Measurements from ENCODE around the gene PNLIPRP1. TPM values are rescaled to one million over a fixed set of nuclear protein-coding genes. Genes with fewer than 3 reads are reported as not detected.

Gene PNLIPRP1
- total RNA-seq, 1 donor from 2014 or later, result not detected

DNA sequence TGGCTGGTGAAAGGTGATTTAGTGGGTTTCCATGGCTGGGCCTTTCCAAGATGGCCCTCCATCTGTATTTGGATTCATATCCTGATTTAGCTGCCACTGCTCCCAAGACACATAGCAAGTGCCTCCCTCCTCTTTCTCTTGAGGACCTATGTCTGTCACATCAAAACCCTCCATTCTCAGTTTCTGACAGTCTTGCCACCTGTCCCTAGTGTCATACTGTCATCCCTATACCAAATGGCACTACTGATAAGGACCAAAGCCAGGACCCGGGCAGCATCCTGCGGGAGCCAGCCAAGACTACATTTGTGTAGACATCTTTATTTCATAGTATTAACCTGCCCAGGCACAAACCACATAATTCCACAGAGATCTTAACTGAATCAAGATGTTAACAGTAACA is 64.8 kb downstream of the PNLIPRP1 start:
- Mint-ChIP-seq H3K27ac (ENCODE audit: unreplicated experiment) (no peak overlapping the region), H3K4me1 (peaks cover 5% of the 10 kb centered on the region), H3K36me3 (ENCODE audit: low read depth) (peaks cover 3% of the 10 kb centered on the region), H3K27me3 (ENCODE audit: low read depth) (peaks cover 9% of the 10 kb centered on the region), H3K4me3 (no peak overlapping the region), H3K9me3 (peaks cover 11% of the 10 kb centered on the region)
- no peak for DNase-seq (ENCODE audit: low read depth, low spot score)
- TF ChIP-seq, protein P1, sequence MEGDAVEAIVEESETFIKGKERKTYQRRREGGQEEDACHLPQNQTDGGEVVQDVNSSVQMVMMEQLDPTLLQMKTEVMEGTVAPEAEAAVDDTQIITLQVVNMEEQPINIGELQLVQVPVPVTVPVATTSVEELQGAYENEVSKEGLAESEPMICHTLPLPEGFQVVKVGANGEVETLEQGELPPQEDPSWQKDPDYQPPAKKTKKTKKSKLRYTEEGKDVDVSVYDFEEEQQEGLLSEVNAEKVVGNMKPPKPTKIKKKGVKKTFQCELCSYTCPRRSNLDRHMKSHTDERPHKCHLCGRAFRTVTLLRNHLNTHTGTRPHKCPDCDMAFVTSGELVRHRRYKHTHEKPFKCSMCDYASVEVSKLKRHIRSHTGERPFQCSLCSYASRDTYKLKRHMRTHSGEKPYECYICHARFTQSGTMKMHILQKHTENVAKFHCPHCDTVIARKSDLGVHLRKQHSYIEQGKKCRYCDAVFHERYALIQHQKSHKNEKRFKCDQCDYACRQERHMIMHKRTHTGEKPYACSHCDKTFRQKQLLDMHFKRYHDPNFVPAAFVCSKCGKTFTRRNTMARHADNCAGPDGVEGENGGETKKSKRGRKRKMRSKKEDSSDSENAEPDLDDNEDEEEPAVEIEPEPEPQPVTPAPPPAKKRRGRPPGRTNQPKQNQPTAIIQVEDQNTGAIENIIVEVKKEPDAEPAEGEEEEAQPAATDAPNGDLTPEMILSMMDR (conservative IDR thresholded peaks at IDR 0.05), result no peak

DNA sequence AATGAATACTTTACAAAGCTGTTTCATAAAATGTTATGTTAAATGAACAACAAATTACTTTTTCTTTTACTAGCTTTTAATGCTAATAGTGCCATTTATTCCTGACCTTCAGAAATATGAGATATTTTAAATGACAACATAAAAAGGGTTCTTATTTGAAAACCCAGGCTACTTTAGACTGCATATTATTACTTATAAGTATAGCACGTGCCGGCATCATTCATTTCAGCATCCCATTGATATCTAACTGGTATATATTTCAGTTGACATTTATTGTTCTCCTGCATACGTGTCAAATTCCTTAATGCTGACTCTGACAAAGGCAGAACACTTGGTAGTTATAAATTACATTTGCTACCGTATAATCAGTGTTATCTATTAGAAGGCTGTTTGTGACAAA is 65.3 kb downstream of the PNLIPRP1 start:
- DNase-seq (ENCODE audit: low read depth, low spot score), result no peak
- H3K9me3 Mint-ChIP-seq, result peaks cover 6% of the 10 kb centered on the region
- H3K36me3 Mint-ChIP-seq (ENCODE audit: low read depth), result peaks cover 3% of the 10 kb centered on the region
- peaks cover 9% of the 10 kb centered on the region for H3K4me1 Mint-ChIP-seq
- TF ChIP-seq, protein P1 (conservative IDR thresholded peaks at IDR 0.05), result no peak
- H3K4me3 Mint-ChIP-seq, result no peak overlapping the region
- H3K27ac Mint-ChIP-seq (ENCODE audit: unreplicated experiment), result no peak overlapping the region
- peaks cover 6% of the 10 kb centered on the region for H3K27me3 Mint-ChIP-seq (ENCODE audit: low read depth)

DNA sequence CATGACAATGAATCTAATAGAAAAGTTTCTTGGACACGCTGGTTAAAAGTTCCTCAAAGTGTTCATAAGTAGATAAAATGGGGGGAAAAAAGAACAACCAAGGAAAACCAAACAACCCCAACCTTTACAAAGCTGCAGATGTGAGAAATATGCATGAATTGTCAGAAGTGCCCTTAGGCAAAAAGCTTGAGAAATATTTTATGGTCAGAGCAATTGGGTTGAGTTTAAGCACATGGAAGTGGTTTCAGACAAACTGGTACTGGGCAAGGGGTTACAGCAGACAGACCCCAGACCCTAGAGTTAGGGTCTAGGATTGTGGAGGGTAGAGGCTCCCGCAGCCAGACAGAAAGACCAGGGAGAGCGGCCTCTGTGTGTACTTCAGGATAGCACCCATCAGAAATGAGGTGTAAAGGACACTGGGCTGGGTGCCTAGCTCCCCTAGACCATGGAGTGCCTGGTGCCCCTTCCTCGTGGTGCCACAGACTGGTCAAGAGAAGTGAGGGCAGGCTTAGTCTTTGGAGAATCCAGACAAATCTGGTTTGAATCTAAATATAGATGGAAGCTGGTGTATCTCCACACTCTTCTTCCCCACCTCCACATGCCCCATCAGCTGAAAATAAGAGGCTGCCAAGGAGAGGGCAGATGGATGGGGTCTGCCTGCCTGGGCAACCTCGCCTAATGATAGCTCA is 67.2 kb downstream of the PNLIPRP1 start:
- Mint-ChIP-seq H3K36me3 (ENCODE audit: low read depth) (no peaks in the 10 kb centered on the region), H3K4me1 (peaks cover 15% of the 10 kb centered on the region), H3K27me3 (ENCODE audit: low read depth) (no peaks in the 10 kb centered on the region), H3K4me3 (no peak overlapping the region), H3K9me3 (no peaks in the 10 kb centered on the region), H3K27ac (ENCODE audit: unreplicated experiment) (no peak overlapping the region)
- TF ChIP-seq, protein P1 (conservative IDR thresholded peaks at IDR 0.05), result no peak
- no peak for DNase-seq (ENCODE audit: low read depth, low spot score)

Other genes with a start within 250 kb of the PNLIPRP1 start
- not detected in 2 replicates for gene PNLIPRP3, start 163.1 kb upstream of the PNLIPRP1 start, total RNA-seq
- not detected in 2 replicates for gene PNLIP, start 45.0 kb upstream of the PNLIPRP1 start, total RNA-seq
- gene PNLIPRP2, start 30.0 kb downstream of the PNLIPRP1 start, total RNA-seq, result not detected in 2 replicates
- gene HSPA12A, start 151.6 kb downstream of the PNLIPRP1 start, total RNA-seq, result 7.4 and 7.6 TPM in 2 replicates

All from neural crest cell (in vitro differentiated cells).